Non-pigmented ciliary epithelial cell (primary cell): ENCODE data around the gene COL25A1.
"Not testable (repeated sequence)": the region's sequence is repeated elsewhere in the genome, so short reads cannot be mapped to it uniquely, and the experiment has no call there.

Experiments used
- DNase-seq: peaks from one replicate; pipeline ENCODE4 v3.0.0-alpha.2; 2010; ENCODE audit warnings: low read depth

COL25A1 gene

DNA sequence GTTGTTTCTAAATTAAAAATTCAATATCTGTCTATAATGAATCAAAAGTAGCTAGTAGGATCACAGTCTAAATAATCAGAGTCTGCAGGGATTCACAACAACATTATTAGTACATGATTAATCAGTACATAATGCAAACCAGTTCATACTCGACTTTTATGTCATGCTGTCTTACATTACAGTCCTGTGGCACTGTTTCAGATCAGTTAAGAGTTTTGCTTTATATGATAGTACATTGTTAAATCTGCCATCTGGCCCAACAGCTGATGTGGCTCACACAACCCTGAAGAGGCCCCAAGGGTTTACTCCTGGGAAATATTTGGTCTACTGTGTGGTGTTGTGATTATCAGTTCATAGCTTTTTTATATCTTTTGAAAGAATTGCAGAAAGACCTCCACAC, 292.5 kb downstream of the COL25A1 start:
- peak; percentile 72 for DNase-seq

DNA sequence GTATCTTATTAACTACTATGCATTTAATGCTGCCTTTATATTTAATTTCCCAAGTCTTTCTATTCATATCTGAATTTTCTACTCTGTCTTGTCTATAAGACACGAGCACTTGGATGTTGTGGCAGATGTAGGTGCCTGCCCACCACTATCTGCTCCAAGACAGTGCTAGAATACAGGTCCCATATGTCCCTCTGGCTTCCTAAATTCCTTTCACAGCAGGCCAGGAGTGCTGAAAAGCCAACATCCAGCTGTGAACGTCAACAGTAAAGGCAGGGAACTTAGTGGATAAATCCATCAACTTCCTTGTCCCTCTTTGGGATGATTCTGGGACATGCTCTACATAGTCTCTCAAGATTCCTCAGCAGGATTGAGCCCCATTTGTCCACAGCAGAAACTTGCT, 294.5 kb downstream of the COL25A1 start:
- no peak for DNase-seq

DNA sequence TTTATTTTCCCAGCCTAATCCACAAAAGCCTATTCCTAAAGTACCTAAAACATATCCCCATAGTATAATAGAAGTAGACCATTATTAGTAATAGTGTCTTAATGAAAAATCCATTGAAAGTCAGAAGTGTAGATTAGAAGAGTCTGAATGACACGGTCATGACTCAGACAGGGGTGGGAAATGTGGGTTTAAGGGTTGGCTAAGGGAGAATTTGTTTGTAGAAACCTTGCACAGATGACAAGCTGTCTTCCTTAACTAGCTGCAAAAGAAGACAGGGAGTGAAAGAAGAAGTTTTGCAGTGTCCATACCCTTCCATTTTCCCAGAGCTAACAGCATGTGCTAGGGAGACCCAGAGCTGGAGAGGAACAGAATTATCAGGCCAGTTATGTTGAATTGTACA, 296.9 kb downstream of the COL25A1 start:
- no peak for DNase-seq

DNA sequence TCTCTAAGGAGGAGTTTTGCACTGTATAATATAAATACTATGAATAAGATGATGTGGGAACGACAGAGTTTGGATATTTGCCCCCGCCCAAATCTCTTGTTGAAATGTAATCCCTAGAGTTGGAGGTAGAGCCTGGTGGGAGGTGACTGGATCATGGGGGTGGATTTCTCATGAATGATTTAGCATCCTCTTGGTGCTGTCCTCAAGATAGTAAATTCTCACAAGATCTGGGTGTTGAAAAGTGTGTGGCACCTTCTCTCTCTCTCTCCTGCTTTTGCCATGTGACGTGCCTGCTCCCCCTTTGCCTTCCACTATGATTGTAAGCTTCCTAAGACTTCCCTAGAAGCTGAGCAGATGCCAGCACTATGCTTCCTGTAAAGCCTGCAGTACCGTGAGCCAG, 298.0 kb downstream of the COL25A1 start:
- DNase-seq = no peak

DNA sequence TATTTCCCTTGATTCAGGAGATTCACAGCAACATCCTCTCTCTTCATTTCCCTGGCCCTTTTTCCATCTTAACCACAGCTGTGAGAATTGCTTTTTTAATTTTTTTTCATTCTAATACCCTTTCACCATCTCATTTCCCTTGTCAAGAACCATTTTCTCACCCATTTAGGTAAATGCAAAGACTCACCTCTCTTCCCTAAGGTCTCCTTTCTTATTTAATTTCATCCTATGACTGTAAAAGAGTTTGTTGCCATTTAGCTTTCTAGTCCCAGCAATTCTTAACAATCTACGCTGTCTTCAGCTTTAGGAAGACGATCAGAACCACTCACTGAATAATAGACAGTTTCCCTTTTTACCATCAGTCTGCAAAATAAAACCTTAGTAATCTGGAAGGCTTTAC, 298.5 kb downstream of the COL25A1 start:
- no peak for DNase-seq

DNA sequence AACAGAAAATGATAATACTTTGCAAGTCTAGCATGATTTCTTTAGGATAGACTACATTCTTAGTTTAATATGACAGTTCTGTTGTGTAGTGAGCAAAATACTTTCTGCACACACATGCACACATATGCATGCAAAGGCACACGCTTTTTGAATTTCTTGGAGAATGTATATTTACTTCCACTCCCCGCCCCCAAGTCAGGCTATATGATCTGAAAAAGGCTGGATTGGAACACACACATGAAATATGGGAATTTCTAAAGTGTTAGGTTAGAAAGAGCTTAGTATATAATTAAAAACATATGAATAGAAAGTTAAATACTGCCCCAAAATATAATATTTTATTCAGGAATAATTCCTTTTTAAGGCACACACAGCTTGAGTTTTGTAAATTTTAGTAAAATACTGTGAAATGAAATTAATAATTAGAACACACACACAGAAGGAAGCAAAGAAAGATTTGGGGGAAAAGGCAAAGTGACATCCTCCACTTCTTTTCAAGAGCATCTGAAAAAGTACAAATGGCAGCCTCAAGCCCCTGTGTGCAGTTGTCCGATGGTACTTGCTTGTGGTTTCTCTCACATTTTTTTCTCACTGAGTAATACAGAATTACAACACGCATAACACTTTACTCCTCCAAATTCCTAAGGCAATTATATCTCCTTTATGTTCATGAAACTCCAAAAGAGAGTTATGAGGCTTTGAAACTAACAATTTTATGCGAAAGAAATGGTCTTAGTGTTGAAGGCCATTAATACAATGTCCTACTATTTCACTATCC, 310.7 kb downstream of the COL25A1 start:
- DNase-seq = peak; percentile 50

DNA sequence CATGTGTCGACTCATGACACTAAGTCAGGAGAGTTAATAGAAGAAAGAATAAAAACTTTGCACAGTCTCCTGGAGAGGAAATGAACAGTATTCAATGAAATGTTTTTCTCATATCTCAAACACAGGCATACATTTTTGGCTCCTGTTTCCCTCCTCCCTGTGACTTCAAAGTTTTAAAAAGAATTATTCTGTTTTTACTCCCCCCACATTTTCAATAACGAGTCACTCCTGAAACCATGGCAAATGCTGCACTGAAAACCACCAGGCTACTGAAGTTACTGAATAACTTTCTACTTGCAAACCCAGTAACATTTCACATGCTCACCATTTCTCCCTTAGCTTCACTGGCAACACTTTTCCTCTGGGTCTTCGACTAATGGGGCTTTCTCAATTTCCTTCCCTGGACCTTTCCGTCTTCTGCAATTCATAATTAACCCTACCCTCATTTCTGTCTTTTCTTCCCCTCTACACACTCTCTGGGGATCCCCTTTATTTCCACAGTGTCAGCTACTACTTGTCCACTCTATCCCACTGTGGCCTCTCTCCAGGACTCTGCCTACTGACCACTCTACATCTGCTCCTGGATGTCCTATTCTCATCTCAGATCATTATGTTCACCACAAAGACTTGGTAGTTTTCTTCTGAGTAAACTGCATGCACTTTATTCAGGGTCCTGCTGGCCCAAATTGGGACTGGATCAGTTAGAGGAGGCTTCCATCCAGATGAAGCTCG, 313.8 kb downstream of the COL25A1 start:
- DNase-seq = no peak

DNA sequence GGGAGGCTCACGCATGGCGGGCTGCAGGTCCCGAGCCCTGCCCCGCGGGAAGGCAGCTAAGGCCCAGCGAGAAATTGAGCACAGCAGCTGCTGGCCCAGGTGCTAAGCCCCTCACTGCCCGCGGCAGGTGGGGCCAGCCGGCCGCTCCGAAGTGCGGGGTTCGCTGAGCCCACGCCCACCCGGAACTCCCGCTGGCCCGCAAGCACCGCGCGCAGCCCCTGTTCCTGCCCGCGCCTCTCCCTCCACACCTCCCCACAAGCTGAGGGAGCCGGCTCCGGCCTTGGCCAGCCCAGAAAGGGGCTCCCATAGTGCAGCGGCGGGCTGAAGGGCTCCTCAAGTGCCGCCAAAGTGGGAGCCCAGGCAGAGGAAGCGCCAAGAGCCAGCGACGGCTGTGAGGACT, 318.0 kb downstream of the COL25A1 start:
- not testable (repeated sequence) for DNase-seq

DNA sequence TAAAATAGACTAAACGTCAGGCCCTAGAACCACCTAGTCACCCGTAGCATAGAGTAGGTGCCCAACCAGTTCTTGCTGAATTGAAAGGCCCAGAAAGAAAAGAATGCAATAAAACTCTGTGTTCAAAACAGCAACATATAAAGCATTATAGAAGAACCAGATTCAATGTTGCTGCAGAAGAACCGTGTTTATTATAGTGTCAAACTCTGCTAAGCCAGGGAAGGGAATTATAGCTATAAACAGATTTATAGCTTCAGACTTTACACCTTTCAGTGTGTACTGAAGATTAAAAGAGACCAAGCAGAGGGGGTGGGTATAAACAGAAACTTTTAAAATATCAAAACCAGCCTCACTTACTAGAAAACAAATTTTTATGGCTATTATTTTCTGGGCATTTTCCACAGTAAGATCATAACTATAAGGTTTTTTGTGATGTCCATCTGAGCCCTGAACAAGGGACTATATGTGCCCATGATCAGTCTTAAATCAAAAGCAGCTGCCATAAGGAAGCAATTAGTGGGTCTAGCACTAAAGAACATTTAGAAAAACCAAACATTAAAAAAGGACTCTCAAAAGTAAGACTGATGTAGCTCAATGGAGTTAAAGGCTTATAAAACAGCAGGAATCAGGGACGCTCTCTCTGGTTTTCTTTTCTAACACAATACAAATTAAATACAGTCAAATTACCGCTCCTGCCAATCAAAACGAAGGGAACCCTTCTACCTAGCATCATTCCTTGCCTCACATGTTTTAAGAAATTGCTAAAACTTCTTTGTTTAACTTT, 319.9 kb downstream of the COL25A1 start:
- DNase-seq = no peak

DNA sequence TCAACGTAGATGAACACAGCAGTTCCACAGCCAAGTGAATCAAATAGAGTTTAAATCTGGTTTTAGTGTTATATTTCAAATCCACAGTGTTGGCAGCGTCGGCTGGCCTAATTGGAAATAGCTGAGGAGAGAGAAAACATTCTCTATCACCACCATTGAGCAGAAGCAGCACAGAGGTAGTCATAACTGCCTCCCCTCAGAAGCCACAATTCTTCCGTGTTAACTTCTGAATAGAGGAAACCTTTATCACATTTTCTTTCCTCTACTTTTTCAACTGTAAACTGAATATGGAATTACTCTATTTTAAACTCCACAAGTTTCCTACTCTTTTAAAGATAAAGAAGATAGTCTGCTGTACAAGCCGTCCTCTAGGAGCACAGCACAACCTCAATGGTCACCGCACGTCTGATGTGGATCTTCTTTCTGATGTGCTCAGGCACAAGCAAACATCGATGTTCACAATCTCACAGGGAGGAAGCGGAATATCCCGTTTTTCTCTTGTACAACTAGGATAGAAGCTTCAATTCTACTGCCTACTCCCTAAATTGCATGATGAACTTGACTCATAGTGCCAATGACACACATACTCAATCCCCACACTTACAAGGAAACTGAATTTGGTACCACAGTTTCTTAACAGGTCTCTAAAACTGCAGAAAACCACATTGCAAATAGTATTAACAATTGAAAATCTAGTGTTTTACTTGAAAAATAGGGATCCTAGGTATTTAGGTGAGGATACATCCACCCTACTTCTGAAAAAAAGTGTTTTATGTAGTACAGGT, 321.8 kb downstream of the COL25A1 start:
- DNase-seq = no peak

DNA sequence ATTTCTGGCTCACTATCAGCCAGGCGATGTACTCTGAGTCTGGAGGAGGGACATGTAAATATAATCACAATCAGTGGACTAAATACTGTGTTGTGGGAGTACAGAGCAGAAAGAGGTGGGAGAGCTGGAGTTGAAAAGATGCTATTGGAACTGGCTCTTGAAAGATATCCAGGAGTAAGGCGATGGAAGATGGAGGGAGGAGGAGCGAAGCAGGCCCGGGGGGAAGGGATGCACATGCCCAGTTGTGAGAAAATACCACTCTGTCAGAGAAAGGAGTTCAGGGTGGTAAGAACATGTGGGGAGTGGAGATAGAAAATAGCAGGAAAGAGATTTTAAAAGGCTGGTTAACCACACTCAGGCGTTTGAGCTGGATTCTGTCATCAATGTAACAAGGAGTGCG, 322.7 kb downstream of the COL25A1 start:
- no peak for DNase-seq

DNA sequence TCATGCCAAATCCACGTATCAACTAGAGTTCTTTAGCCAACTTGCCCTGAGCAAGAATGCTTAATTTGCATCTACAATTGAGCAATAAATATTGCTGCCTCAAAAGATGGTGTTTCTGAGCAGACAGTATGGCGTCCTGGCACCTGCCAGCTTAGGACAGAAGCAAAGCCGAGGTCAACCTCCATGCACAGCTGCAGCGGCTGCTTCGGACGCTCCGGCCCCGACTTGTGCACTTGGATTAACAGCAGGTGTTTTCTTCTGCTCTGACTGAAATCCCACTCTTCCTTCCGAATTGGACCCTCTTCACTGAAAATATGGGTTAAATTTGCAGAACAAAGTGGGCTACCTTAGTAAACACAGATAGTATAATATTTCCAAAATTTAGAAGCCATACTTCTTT, 324.4 kb downstream of the COL25A1 start:
- DNase-seq = no peak

DNA sequence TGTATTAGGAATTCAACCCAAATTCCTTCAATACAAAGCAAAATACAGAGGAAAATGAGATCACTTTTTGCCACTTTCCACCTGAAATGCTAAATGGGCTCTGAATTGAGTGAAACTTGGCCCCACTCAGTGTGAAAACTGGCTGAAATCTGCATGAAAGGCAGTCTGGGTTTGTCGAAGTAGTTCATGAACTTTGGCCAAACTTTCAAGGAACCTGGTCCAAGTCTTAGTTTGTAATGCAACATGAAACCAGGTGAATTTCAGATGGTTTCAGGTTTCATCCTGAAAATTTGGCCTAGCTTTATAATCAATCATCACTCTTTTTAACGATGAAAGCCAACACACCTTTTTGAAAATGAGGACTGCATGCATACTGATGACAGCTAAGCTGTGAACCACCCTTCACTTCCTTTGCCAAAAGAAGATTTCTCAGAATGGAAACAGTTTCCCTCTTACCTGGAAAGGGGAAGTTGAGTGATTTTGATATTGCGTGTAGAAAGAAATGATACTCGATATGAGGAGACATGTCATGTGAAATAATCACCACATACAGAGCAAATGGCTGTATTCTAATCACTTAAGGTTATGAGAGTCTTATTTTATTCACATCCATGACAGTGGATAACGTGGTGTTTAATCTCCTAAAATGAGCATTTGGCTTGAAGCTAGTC, 329.7 kb downstream of the COL25A1 start:
- no peak for DNase-seq

DNA sequence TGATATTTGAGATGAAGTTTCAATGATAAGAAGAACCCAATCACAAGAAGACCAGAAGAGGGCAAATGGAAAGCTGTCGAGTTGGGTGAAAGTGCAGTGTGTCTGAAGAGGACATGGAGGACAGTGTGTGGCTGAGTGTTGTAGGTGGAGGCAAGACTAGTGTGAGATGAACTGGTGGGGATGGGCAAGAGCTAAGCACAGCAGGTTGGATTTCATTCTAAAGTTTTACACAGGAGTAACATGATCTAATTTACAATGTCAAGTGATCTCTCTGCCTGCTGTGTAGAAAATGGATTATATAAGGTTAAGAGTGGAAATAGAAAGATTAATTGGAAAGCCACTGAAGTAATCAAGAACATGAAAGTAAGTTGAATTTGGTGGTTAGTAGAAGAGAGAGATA, 331.0 kb downstream of the COL25A1 start:
- DNase-seq = no peak

DNA sequence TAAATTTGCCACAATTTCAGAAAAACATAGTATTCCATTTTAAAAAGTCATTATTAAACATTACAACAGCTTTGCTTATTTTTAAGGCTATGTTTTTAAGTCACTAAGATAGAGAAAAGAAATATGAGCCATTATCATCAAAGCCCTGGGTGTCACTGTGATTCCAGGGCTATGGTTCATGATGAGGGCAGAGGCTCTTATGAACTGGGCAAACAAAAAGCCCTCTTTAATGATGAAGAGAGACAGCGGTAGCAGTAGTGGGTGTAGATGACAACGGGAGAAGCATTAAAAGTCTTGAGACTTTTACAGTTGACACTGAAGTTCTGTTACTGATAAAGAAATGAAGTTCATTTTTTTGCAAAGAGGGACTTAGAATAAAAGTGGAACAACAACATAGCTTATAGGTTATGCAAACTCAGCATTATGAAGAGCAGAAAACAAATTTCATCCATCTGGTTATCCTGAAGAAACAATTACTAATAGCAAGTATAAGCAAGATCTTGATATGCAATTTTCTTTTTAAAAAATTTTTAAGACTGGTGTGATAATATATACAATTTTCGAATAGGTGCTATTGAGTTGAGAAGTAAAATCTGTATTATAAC, 336.9 kb downstream of the COL25A1 start:
- no peak for DNase-seq

DNA sequence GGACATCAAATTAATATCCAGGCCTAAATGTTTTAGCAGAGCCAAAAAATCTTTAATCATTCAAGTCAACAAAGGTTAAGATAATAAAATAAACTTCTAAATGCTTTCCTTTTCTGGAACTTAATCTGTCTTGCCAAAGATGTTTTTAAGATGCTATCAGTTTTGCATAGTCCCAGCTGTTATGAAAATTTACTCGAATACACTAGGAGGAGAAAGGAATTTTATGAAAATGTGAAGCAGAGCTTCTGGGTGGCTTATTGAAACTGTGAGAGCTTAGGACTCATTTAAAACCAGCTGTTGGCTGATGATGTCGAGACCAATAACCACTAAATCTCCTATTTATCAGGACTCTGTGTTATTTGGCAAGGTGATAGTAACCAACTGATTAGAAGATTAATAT, 337.4 kb downstream of the COL25A1 start:
- no peak for DNase-seq

DNA sequence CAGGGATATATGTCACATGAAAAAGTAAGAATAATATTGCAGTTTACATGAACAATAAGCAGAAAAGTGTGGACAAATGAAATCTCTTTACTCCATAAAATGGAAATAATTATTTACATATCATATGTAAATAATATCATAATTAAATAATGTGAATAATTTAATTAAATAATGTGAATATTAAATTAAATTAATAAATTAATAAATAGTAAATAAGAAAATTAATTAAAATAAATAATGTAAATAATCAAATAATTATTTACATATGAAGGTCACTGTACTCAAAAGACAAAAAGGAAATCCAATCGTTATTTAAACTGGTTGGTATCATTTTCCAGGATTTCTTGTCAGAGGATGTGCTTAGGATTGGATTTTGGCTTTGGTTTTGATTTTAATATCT, 338.5 kb downstream of the COL25A1 start:
- no peak for DNase-seq

DNA sequence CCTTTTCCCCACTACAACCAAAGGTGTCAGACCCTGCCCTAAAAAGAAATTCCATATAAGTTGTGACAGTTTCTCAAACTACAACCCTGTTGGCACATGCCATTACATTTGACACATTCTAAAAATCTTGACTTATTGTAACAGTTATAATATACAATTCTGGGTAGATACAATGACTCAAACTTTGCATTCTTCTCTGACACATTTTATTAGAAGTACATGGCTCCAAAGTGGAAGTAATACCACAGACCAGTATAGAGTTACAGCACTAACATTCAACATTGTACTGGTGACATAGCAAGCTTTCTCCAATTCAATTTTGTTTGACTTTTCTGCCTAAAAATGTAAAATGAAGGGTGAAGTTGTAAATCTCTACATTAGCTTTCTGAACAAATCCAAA, 343.0 kb downstream of the COL25A1 start:
- no peak for DNase-seq

DNA sequence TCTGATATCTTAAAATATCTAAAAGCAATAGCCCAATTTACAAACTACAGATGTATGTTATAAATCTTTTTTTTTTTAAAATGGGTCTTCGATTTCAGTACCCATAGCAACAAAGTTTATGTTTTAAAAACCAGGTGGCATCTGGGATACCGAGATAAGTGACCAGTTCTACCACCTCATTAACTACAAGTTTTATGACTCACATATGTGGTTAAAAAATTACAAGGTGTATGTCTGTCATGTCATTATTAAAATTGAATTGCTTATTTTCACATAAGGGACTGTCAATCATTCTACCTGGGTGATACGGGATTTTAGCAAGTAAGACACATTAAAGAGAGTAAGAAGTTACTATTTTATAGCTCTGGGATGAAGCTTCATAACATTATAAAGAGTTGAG, 347.6 kb downstream of the COL25A1 start:
- DNase-seq = no peak

DNA sequence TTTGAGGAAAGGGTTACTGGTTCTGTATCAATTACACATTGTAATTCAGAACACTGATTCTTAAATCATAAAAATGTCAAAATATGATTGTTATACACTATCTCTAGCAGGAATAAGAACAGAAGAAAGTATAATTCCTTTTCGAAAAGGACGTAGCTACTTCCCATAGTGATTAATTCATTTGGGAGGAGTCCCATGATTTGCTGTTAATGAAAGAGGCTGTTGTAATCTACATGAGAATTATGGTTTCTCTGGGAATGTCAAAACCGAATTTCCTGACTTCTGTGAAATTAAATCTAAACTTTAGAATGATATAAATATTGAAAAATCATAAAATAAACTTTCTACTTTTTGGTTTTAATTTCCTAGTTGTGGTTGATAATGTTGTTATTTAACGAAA, 348.5 kb downstream of the COL25A1 start:
- no peak for DNase-seq
